HepG2 (cell line): ENCODE results near the gene SPRED2. TPM values are rescaled to one million over a fixed set of nuclear protein-coding genes. Genes with fewer than 3 reads are reported as not detected.
A peak's percentile ranks its signal among the peaks of the same experiment; 100 is the strongest.

Experiments used
- AGO2 ChIP-seq: fragments of 200-400 bp; formaldehyde crosslinking; optimal IDR thresholded peaks from 2 replicates; pipeline ENCODE3; 2017; ENCODE audit warnings: mild to moderate bottlenecking, low read depth, low read length, moderate library complexity
- BCL6 ChIP-seq: IDR thresholded peaks from 2 replicates; pipeline ENCODE4 v1.6.1; 2016; ENCODE audit warnings: missing genetic modification reagents, missing compliant biosample characterization
- ELF3 ChIP-seq: IDR thresholded peaks from 2 replicates; pipeline ENCODE4 v1.6.1; 2016; ENCODE audit warnings: missing genetic modification reagents, missing compliant biosample characterization
- GATA4 ChIP-seq: sonication (generic); IDR thresholded peaks from 2 replicates; pipeline ENCODE4 v1.6.1; 2016; ENCODE audit warnings: antibody characterized with exemption, low read depth, borderline replicate concordance
- HBP1 ChIP-seq: IDR thresholded peaks from 2 replicates; pipeline ENCODE4 v1.6.1; 2016; ENCODE audit warnings: low read depth, control low read depth
- HHEX ChIP-seq: IDR thresholded peaks from 2 replicates; pipeline ENCODE4 v1.6.1; 2016; ENCODE audit warnings: control low read depth
- HMG20A ChIP-seq: IDR thresholded peaks from 2 replicates; pipeline ENCODE4 v1.6.1; 2016; ENCODE audit warnings: borderline replicate concordance
- NCOA5 ChIP-seq: sonication (generic); formaldehyde crosslinking; IDR thresholded peaks from 2 replicates; pipeline ENCODE4 v1.4.0; 2020; ENCODE audit warnings: missing genetic modification reagents
- NFYB ChIP-seq: sonication (generic); formaldehyde crosslinking; IDR thresholded peaks from 2 replicates; pipeline ENCODE4 v1.4.0; 2020; ENCODE audit warnings: missing genetic modification reagents
- PPARG ChIP-seq: conservative IDR thresholded peaks from 2 replicates; pipeline ENCODE4 v1.6.1; 2016; ENCODE audit warnings: missing biosample characterization, missing genetic modification reagents
- RNF2 ChIP-seq: fragments of 450-650 bp; conservative IDR thresholded peaks from 2 replicates; pipeline ENCODE4 v1.6.1; 2016; ENCODE audit warnings: low read depth
- ZNF160 ChIP-seq: sonication (generic); formaldehyde crosslinking; IDR thresholded peaks from 2 replicates; pipeline ENCODE4 v1.8.0; 2022; ENCODE audit warnings: mild to moderate bottlenecking, inconsistent platforms, missing genetic modification reagents
- ZNF235 ChIP-seq: sonication (generic); formaldehyde crosslinking; IDR thresholded peaks from 2 replicates; pipeline ENCODE4 v1.8.1; 2023; ENCODE audit warnings: mild to moderate bottlenecking, missing genetic modification reagents, borderline replicate concordance
- ZNF275 ChIP-seq: sonication (generic); formaldehyde crosslinking; IDR thresholded peaks from 2 replicates; pipeline ENCODE4 v1.8.0; 2022; ENCODE audit warnings: missing genetic modification reagents, mild to moderate bottlenecking, inconsistent platforms, borderline replicate concordance
- ZNF44 ChIP-seq: sonication (generic); formaldehyde crosslinking; IDR thresholded peaks from 2 replicates; pipeline ENCODE4 v1.5.1; 2020; ENCODE audit warnings: mild to moderate bottlenecking, missing genetic modification reagents
- ZNF557 ChIP-seq: sonication (generic); formaldehyde crosslinking; IDR thresholded peaks from 2 replicates; pipeline ENCODE4 v1.4.0; 2020; ENCODE audit warnings: missing genetic modification reagents
- ZNF589 ChIP-seq: sonication (generic); formaldehyde crosslinking; conservative IDR thresholded peaks from 2 replicates; pipeline ENCODE4 v1.8.0; 2022; ENCODE audit warnings: mild to moderate bottlenecking, moderate library complexity, missing genetic modification reagents
- ZSCAN25 ChIP-seq: sonication (generic); formaldehyde crosslinking; IDR thresholded peaks from 2 replicates; pipeline ENCODE4 v1.8.0; 2022; ENCODE audit warnings: mild to moderate bottlenecking, missing genetic modification reagents
- polyA plus RNA-seq, 8 experiments: library from polyadenylated mRNA; depleted of rRNA in 3 of 8; stranded (reverse) in 7 of 8; unstranded in 1 of 8; fragments of >200 nt; fragmentation: Illumina TruSeq in 4 of 8; extraction: Trizol in 4 of 8; gene quantifications; 2 replicates each; pipeline versions ENCODE4 v1.2.1 to v1.2.3, GENCODE V29; 2011 to 2016; ENCODE audit warnings: low read depth in 4 of 8, missing spikeins in 1 of 8, mixed read lengths in 1 of 8; ENCODE audit not compliant: insufficient read depth in 1 of 8
- total RNA-seq, 5 experiments: library from RNA; depleted of rRNA; stranded (reverse); fragments of >200 nt; fragmentation: Illumina TruSeq; extraction: Trizol; gene quantifications; 2 replicates each; pipeline ENCODE4 v1.2.3, GENCODE V29; 2016; ENCODE audit warnings: low read depth in 1 of 5
- TF ChIP-seq, protein P1 (sequence below): IDR thresholded peaks from 2 replicates; pipeline ENCODE4 v1.6.1; 2016
- TF ChIP-seq, protein P2 (sequence below): sonication (generic); formaldehyde crosslinking; IDR thresholded peaks from 2 replicates; pipeline ENCODE4 v1.5.0; 2020; ENCODE audit warnings: missing genetic modification reagents, mild to moderate bottlenecking, borderline replicate concordance
- TF ChIP-seq, protein P3 (sequence below): sonication (generic); formaldehyde crosslinking; IDR thresholded peaks from 2 replicates; pipeline ENCODE4 v1.4.0; 2020; ENCODE audit warnings: missing genetic modification reagents

SPRED2 gene
- total and polyA plus RNA-seq, 2 of the 13 experiments (the other 11 are each of a cell fraction or from before 2014, with no cell fraction given), result 13.0 to 37.0 TPM

GRCh38 chr2:65432227-65433190, at the start of gene SPRED2 (continued):
- TF ChIP-seq ZNF557 (CRISPR knock-in tag) (peak; percentile 93), ZNF44 (CRISPR knock-in tag) (0 out of 2 replicates have a peak, but pooled peaks have one; percentile 3), ELF3 (CRISPR knock-in tag) (peak; percentile 97), NFYB (CRISPR knock-in tag) (peak; percentile 27; the same call in 1 of the 2 replicates), AGO2 (no peak), HMG20A (CRISPR knock-in tag) (peak; percentile 59), ZNF160 (CRISPR knock-in tag) (peak; percentile 29; the same call in 1 of the 2 replicates), ZNF275 (CRISPR knock-in tag) (peak; percentile 60; the same call in 1 of the 2 replicates), PPARG (peak; percentile 75), NCOA5 (no peak), RNF2 (no peak), HBP1 (CRISPR knock-in tag) (peak; percentile 73; the same call in 1 of the 2 replicates), ZNF589 (CRISPR knock-in tag) (no peak), ZSCAN25 (peak; percentile 85), BCL6 (CRISPR knock-in tag) (peak; percentile 79), ZNF235 (CRISPR knock-in tag) (no peak), GATA4 (no peak; the same call in 1 of the 2 replicates), HHEX (peak; percentile 68)
- TF ChIP-seq, protein P1, sequence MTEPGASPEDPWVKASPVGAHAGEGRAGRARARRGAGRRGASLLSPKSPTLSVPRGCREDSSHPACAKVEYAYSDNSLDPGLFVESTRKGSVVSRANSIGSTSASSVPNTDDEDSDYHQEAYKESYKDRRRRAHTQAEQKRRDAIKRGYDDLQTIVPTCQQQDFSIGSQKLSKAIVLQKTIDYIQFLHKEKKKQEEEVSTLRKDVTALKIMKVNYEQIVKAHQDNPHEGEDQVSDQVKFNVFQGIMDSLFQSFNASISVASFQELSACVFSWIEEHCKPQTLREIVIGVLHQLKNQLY (CRISPR knock-in tag), result peak; percentile 76; the same call in 1 of the 2 replicates
- TF ChIP-seq, protein P2, sequence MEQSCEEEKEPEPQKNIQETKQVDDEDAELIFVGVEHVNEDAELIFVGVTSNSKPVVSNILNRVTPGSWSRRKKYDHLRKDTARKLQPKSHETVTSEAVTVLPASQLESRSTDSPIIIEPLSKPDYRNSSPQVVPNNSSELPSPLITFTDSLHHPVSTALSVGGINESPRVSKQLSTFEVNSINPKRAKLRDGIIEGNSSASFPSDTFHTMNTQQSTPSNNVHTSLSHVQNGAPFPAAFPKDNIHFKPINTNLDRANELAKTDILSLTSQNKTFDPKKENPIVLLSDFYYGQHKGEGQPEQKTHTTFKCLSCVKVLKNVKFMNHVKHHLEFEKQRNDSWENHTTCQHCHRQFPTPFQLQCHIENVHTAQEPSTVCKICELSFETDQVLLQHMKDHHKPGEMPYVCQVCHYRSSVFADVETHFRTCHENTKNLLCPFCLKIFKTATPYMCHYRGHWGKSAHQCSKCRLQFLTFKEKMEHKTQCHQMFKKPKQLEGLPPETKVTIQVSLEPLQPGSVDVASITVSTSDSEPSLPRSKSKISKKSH (CRISPR knock-in tag), result no peak
- TF ChIP-seq, protein P3, sequence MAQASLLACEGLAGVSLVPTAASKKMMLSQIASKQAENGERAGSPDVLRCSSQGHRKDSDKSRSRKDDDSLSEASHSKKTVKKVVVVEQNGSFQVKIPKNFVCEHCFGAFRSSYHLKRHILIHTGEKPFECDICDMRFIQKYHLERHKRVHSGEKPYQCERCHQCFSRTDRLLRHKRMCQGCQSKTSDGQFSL, result peak; percentile 77
